DND-41 (cell line): ENCODE data around the gene RPUSD2.

Source experiments
- CTCF ChIP-seq: IDR thresholded peaks from 2 replicates; pipeline ENCODE4 v1.5.1; 2012; ENCODE audit warnings: borderline replicate concordance, low read length, moderate library complexity, mild to moderate bottlenecking; ENCODE audit not compliant: poor library complexity, severe bottlenecking; ENCODE audit errors: extremely low read depth
- EZH2 ChIP-seq: IDR thresholded peaks from 3 replicates; pipeline ENCODE4 v1.6.1; 2012; ENCODE audit warnings: borderline replicate concordance, low read depth, mild to moderate bottlenecking, moderate library complexity, low read length, inconsistent platforms; ENCODE audit not compliant: severe bottlenecking

DNA sequence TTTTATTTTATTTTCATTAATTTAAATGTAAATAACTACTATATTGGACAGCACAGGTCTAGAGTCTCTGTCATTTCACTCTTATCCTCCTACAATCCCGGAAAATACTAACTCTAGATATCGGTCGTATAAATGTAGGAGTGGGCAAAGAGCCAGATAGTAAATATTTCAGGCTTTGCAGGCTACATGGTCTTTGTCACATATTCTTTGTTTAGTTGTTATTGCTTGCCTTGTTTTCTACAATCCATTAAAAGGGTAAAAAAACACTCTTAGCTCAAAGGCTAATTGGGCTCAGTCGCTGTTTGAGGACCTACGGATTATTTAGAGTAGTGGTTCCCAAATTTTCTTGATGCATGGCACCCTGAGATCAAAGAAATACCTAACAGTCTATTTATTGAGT is 26.7 kb downstream of the RPUSD2 start:
- TF ChIP-seq EZH2 (no peak), CTCF (no peak)
